HG02623 (cell line): Measurements from ENCODE around the gene PXT1.

Source experiments
- ATAC-seq: cut with Tn5 transposase; IDR thresholded peaks from one replicate; pipeline ENCODE4 v1.9.1; 2021; ENCODE audit warnings: moderate library complexity; ENCODE audit not compliant: unreplicated experiment

The PXT1 gene

DNA sequence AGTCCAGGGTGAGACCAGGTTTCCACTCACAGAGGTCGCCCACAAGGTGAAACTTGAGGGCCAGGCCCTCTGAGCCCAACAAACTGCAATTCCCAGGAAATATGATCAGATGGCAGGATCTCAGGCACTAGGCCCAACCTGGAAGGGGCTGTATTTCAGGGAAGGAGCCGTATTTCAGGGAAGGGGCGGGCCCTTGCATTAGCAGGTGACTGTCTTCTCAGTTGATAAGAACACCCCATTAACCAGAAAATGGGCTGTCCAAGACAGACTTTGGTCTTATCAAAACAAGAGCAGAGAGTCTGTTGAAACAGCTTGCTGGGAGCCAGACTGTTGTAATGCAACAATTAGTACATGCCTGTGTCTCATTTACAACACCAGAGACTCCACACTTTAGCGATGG lies 95.0 kb downstream of the PXT1 start:
- ATAC-seq, result no peak

DNA sequence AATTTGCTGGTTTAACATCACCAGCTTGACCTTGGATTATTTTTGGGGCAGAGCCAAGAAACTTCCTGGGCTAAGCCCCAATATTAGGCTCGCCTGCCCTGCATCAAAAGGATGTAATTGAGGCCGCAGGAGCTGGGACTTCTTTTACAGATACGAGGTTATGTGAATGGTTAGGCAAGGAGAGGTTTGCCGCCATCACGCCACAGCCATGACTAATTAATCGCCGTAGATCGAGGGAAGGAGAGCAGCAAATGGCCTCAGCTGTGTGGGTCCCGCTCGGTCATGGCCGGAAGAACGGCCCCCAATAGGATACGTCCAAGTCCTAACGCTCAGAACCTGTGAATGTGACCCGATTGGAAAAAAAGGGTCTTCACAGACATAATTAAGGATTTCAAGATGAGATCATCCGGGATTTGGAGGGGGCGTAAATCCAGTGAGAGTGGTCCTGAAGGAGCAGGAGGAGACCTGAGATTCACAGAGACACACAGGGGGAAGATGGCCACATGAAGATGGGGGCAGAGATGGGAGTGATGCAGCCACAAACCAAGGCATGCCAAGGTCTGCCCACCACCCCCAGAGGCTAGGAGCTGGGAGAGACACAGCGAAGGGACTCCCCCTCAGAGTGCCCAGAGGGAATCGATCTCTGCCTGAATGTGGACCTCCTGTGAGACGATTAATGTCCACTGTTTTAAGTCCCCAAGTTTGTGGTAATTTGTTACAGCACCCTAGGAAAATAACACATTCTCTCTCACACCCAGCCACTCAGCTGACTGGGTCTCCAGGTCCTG lies 96.0 kb downstream of the PXT1 start:
- no peak for ATAC-seq

DNA sequence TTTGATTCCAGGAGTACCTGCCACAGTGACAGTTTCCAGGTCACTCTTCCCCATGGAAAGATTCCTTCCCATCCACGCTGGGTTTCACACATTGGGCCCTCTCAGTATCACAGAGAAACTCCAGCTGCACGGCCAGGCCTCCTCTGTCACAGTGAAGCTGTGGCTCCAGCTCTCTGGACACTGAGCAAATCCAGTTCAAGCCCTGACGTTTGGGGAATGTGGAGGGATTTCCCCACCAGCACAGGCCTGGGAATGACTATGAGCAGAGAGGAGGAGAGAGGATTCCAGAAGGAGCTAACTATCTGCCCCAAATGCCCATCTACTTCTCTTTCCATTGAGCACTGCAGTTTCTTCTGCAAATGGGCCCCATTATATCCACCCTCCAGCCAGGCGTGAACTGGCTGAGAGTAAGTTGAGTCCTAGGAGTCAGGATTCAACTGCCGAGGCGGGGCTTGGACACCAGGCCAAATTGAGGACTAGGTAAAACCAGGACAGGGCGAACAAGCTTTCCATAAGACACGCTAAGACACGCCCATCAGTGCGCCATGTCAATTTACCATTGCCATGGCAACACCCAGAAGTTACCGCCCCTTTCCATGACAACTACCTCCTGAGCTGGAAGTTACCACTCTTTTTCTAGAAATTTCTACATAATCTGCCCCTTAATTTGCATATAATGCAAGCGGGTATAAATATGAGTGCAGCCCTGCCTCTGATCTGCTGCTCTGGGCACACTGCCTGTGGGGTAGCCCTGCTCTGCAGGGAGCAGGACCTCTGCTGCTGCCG lies 96.8 kb downstream of the PXT1 start:
- no peak for ATAC-seq

DNA sequence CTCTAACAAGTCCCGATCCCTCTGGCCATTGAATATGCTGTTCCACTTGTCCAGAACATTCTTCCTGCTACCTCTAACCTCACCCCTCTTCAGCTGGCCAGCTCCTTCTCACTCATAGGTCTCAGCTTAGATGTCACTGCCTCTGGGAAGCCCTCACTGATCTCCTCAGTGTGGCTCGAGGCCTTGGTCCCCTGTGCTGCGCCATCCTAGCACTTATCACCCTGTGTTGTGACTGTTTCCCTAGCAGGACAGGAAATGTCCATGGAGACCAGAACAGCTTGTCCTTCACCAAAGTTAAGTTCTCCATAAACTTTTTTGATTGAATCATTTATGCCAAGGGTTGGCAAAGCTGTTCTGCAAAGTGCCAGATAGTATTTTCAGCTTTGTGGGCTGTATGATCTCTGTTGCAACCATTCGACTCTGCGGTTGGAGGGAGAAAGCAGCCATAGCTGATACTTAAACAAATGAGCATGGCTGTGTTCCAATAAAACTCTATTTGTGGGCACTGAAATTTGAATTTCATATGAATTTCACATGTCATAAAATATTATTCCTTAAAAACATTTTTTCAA lies 99.5 kb downstream of the PXT1 start:
- ATAC-seq, result no peak

DNA sequence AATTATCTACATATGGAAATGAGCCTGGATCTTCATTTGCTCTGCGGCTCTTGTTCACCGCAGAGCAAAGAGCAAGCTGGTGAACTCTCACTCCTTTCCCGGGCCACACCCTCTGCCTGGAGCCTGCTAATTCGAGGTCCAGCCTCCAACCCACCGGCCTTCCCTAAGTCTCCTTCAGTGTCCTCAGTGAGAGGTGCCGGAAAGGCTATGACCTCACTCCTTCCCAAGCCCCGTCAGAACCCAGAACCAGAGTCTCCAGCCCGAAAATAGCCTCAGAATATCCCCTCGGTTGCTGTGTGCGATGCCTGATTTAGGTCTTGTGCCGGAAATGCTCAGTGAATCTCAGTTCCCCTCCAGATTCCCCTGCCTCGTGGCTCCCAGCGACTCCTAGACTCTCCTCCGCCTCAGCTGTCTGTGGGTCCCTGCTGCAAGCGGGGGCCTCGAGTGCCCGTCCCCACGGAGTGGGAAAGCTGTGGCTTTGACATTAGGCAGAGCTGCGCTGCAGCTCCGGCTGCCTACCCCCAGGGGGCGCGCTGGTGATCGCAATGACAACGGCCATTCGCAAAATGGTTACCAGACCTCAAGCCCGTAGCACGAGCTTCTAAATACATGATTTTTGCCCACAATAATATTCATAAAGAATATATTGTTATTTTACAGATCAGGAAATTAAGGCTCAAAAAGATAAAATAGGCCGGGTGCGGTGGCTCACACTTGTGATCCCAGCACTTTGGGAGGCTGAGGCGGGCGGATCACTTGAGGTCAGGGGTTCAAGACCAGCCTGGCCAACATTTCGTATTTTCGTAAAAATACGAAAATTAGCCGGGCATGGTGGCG lies 101.8 kb downstream of the PXT1 start:
- ATAC-seq, result no peak
